Stimulated activated CD4-positive, alpha-beta T cell treated with anti-CD3 and anti-CD28 coated beads, TNF-alpha, amount 100 ng/mL, for 4 hours (primary cell): Measurements from ENCODE around the gene GABBR1.
"Not testable (repeated sequence)": the region's sequence is repeated elsewhere in the genome, so short reads cannot be mapped to it uniquely, and the experiment has no call there.

Experiments
- DNase-seq, 3 experiments: peaks; one replicate each; pipeline ENCODE4 v3.0.0-alpha.2; 2020; ENCODE audit warnings: low read depth in 3 of 3

The GABBR1 gene

GRCh38 chr6:29632789-29633533 lies at the start of gene GABBR1:
TSS of gene GABBR1 (minus strand) at chr6:29633183. CDS start at chr6:29632385, 798 bp downstream.
- DNase-seq = peak; percentile 50 to 62 (median 56)

- DNase-seq = no peak
Measured at GRCh38 chr6:29681811-29682210, 48.8 kb upstream of the GABBR1 start.

DNA sequence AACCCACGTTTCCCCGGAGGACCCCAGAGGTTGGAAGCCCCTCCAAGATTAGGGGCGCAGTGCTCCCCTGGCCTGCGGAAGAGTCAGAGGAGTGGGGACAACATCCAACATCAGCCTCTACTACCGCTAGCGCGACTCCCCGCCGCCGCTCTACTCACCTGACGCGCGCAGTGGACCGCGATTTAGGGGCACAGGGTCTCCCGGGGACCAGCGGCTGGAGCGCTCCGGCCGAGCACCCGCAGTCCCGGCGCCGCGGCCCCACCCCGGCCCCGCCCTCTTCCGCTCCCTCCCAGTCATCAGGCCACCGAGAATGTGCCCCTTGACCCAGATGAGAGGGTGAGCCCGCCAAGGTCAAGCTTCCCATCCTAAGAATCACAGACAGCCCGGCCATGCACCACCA lies 47.9 kb upstream of the GABBR1 start, which contains the start of gene ZFP57:
Gene ZFP57 (minus strand): TSS at position 249 of the 400 bp plus-strand sequence. CDS start 4,149 bp downstream, outside the sequence.
- DNase-seq = no peak

GRCh38 chr6:29680416-29680815 lies 47.4 kb upstream of the GABBR1 start:
- DNase-seq = no peak

- no peak for DNase-seq
Measured at GRCh38 chr6:29679962-29680361, 47.0 kb upstream of the GABBR1 start.

DNA sequence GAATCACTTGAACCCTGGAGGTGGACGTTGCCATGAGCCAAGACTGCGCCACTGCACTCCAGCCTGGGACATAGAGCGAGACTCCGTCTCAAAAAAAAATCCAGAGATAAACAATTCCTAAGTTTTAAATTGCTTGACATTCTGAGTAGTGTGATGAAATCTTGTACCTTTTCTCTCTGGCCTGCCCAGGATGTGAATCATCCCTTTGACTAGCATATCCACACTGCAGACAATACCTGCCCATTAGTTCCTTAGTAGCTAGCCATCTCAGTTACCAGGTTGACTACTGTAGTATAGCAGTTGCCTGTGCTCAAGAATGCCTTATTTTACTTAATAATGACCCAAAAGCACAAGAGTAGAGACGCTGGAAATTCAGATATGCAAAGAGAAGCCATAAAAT lies 45.1 kb upstream of the GABBR1 start:
- no peak for DNase-seq

- no peak for DNase-seq
Measured at GRCh38 chr6:29676981-29677601, 44.1 kb upstream of the GABBR1 start.

DNA sequence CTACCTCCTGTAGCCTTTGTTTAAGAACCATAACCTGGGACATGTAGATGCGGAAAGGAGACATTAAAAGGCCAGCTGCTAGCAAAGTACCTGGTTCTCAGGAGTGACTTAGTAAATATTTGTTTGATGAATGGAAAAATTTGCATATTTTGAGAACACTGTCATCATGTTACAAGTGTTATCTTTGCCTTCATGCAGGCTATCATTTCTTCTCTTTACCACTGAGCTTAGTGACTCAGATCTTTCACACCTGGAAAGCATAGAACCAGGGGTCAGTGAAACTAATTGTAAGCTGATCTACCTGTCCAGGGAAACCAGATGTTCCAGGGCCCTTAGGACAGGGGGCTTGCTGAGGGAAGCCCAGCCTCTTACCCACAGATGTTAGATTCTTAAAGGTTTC lies 42.6 kb upstream of the GABBR1 start:
- no peak for DNase-seq

GRCh38 chr6:29674008-29674407 lies 41.0 kb upstream of the GABBR1 start:
- no peak for DNase-seq

GRCh38 chr6:29673161-29673560 lies 40.2 kb upstream of the GABBR1 start:
- no peak for DNase-seq

GRCh38 chr6:29672116-29672515 lies 39.1 kb upstream of the GABBR1 start:
- not testable (repeated sequence) for DNase-seq

- no peak for DNase-seq
Measured at GRCh38 chr6:29671026-29671425, 38.0 kb upstream of the GABBR1 start.

DNA sequence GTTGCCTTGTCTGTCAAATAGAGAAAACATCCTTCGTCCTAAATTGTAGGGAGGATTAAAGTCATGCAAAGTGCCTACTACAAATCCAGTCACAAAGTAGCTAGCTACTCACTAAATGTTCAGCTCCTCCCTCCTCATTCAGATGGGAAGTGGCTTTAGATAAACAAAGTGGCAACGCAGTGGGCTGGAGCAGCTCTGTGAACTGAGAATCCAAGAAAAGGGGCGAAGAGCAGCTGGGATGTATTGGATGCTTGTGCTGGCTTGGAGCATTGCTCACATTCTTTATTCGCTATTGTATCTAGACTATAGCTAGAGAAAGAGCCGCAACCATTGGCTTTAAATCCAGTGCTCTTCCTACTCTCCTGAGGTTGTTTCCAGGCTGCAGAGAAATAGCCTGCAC lies 34.2 kb upstream of the GABBR1 start:
- DNase-seq = no peak

DNA sequence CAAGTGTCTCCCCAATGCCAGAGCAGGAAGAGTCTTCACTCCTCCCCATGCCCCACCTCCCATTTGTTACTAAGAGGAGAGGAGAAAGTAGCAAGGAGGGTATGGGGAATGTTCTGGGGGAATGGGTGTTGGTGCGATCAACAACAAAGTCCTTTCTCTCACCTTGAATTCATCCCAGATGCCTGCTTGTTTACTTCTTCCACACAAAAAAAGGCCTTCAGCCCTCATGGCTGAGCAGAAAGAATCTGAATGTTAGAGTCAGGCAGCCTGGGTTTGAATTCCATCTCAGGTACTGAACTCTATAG lies 33.8 kb upstream of the GABBR1 start:
- DNase-seq = no peak

DNA sequence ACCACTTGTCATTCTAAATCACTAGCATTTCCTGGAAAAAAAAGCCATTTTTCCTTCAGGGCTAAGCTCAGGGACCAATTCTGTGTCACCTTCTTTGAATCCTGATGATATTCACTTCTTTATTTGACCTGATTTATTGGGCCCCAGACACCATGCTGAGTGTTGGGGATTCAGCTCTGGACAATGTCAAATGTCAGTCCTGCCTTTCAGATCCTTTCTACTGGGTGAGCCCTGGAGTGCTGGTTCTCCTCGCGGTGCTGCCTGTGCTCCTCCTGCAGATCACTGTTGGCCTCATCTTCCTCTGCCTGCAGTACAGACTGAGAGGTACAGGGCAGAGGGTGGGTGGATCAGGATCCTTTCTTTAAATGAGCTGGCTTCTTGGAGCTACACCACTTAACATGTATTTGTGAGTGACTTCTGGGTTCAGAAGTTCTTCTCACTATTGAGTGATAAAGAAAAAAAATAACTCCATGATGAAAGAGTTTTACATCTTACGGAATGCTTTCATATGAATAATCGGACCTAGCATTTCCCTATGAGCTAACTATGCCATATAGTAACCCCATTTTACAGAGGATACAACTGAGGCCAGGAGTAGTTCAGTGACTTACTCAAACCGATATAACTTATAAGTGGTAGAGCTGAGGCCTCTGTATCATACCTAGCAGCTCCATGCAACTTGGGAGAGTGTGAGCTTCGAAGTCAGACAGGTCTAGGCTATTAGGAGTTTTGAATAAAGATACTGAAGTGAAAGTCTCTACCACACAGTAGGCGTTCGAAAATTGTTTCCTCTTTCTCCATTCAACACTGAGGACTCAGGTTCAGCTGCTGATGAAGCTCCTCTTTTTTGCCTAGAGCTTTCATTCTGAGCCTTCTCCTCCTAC lies 33.2 kb upstream of the GABBR1 start:
- no peak for DNase-seq

DNA sequence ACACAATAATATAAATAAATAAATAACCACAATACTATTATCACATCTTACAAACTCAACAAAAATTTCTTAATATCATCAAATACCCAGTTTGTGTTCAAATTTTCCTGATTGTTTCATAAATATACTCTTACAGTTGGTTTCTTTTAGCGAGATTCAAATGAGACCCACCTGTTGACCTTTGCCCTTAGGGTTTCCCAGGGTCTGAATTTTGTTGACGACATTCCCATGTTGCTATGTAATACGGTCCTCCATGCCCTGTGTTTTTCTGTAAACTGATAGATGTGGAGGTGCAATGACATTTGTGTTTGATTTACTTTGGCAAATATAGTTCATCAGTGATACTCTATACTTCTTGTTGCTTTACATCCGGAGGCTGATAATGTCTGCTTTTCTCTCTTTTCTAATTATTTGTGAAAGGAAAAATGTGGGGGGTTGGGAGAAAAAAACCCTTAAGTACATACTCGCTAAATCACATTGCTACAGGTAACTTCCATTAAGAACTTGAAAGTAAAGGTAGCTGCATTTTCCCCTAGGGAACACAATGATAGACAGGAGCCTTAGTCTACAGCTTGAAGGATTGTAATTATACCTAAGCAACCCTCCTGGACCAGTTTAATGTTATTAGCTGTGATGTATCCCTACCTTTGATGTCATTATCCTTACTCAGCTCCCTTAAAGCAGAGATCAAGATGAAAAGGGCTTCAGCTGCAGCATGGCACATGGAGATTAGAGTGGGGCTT lies 30.5 kb upstream of the GABBR1 start:
- no peak for DNase-seq

DNA sequence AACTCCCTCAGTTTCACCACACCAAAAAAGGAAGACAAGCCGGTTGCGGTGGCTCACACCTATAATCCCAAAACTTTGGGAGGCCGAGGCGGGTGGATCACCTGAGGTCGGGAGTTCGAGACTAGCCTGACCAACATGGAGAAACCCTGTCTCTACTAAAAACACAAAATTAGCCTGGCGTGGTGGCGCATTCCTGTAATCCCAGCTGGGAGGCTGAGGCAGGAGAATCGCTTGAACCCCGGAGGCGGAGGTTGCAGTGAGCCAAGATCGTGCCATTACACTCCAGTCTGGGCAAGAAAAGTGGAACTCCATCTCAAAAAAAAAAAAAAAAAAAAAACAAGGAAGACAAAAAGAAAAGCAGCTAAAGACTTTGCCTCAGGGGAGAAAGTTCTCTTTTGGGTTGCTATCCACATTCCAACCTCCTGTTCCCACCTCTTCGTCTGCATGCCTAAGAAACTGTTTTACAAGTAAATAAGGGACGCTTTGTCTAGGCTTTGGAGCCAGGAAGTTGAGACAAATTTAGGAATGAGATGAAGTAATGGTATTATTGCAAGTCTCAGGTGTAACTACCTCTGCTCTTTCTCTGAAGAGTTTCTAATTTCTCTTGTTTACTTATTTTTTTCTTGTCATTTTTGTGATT lies 28.6 kb upstream of the GABBR1 start:
- not testable (repeated sequence) for DNase-seq

DNA sequence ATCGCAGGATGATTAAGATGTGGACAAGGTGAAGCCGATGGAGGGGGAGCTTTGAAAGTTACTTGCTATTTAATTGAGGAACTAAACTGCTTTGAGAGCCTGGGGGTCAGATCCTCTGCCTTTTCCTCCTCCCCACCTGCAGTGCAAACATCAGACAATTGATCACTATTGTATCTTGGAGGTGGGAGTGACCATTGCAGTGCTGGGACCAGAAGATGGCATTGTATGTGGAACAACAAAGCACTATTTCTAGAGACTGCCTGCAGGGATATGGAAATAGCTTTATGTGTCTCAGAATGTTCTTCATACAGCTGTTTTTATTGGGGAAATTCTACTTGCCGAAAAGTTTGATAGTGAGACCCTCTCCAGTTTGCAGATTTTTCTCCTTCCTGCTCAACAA lies 28.1 kb upstream of the GABBR1 start:
- no peak for DNase-seq

- DNase-seq = no peak
Measured at GRCh38 chr6:29656798-29657197, 23.8 kb upstream of the GABBR1 start, which contains the start of gene MOG. TSS of gene MOG (plus strand) at chr6:29657092. CDS start at chr6:29657210, 118 bp downstream.

- no peak for DNase-seq
Measured at GRCh38 chr6:29656157-29656556, 23.2 kb upstream of the GABBR1 start.

DNA sequence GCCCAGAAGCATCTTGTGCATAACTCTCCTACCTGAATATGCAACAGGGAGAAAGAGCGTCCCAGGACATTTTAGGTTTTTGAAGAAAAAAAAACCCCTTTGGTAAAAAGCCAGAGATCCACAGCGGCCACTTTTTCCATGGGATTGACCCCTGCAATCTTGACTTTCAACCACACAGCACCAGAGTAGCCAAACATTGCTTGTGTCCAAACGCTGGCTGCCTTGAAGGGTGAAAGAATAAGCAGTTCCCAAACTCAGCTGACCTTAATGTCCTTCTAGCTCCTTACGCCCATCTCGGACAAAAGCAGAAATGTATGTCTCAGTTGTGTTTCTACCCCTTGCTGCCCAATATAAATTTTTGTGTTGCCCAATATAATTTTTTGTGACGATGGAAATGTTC lies 22.7 kb upstream of the GABBR1 start:
- DNase-seq = no peak
